Ecto neural progenitor cell (in vitro differentiated cells): ENCODE measurements around the gene PLCXD1.
A peak's percentile ranks its signal among the peaks of the same experiment; 100 is the strongest.
"Not testable (repeated sequence)": the region's sequence is repeated elsewhere in the genome, so short reads cannot be mapped to it uniquely, and the experiment has no call there.

Experiments
- DNase-seq: peaks from one replicate; pipeline ENCODE4 v3.0.0-alpha.2; 2018; ENCODE audit warnings: low spot score

Gene PLCXD1

GRCh38 chrX:262381-262909 is 18.7 kb upstream of the PLCXD1 start:
- no peak for DNase-seq

- not testable (repeated sequence) for DNase-seq
Measured at GRCh38 chrX:264006-264405, 17.2 kb upstream of the PLCXD1 start.

- no peak for DNase-seq
Measured at GRCh38 chrX:264634-265455, 16.3 kb upstream of the PLCXD1 start.

GRCh38 chrX:265502-265901 is 15.7 kb upstream of the PLCXD1 start:
- DNase-seq, result no peak

- DNase-seq, result no peak
Measured at GRCh38 chrX:267771-268261, 13.4 kb upstream of the PLCXD1 start.

GRCh38 chrX:270848-271367 is 10.3 kb upstream of the PLCXD1 start:
- no peak for DNase-seq

GRCh38 chrX:274904-275475 is 6.2 kb upstream of the PLCXD1 start:
- peak; percentile 73 for DNase-seq

- DNase-seq, result peak; percentile 67
Measured at GRCh38 chrX:275476-275966, 5.7 kb upstream of the PLCXD1 start.

GRCh38 chrX:275967-276580 is 5.1 kb upstream of the PLCXD1 start:
- DNase-seq, result peak; percentile 88

GRCh38 chrX:276581-277201 is 4.5 kb upstream of the PLCXD1 start:
- no peak for DNase-seq

- DNase-seq, result not testable (repeated sequence)
Measured at GRCh38 chrX:279757-280604, 1.2 kb upstream of the PLCXD1 start.

- not testable (repeated sequence) for DNase-seq
Measured at GRCh38 chrX:280722-281121, 459 bp upstream of the PLCXD1 start.

GRCh38 chrX:282000-282681 is 960 bp downstream of the PLCXD1 start:
- not testable (repeated sequence) for DNase-seq

GRCh38 chrX:283115-283845 is 2.1 kb downstream of the PLCXD1 start:
- peak; percentile 95 for DNase-seq

- no peak for DNase-seq
Measured at GRCh38 chrX:285076-285677, 4.0 kb downstream of the PLCXD1 start.

- DNase-seq, result no peak
Measured at GRCh38 chrX:287670-288069, 6.5 kb downstream of the PLCXD1 start.

- DNase-seq, result no peak
Measured at GRCh38 chrX:288561-288991, 7.4 kb downstream of the PLCXD1 start.

GRCh38 chrX:290476-291166 is 9.4 kb downstream of the PLCXD1 start:
- DNase-seq, result no peak
